ENCODE measurements around the gene NHSL2. TPM values are rescaled to one million over a fixed set of nuclear protein-coding genes. Genes with fewer than 3 reads are reported as not detected.
A peak's percentile ranks its signal among the peaks of the same experiment; 100 is the strongest.
"Not testable (repeated sequence)": the region's sequence is repeated elsewhere in the genome, so short reads cannot be mapped to it uniquely, and the experiment has no call there.

The NHSL2 gene
- total RNA-seq, 2 donors from 2014 or later, result 1.3 to 3.4 TPM

GRCh38 chrX:72130762-72131250 is 220.2 kb downstream of the NHSL2 start:
- ATAC-seq (no peak), DNase-seq (no peak)
- intact Hi-C loops (cut with DNase I, micrococcal nuclease), result no loop called here

- intact Hi-C loops (cut with DNase I, micrococcal nuclease), result no loop called here
Observed at GRCh38 chrX:72131317-72132294, 221.0 kb downstream of the NHSL2 start, which contains the start of gene RTL5. Gene RTL5 (minus strand): TSS chrX:72131915.

GRCh38 chrX:72132456-72132855 is 221.8 kb downstream of the NHSL2 start:
- no peak for ATAC-seq
- no peak for DNase-seq
- intact Hi-C loops (cut with DNase I, micrococcal nuclease), result no loop called here

More at GRCh38 chrX:72131317-72132294, 221.0 kb downstream of the NHSL2 start, which contains the start of gene RTL5:
- ATAC-seq (peak; percentile 72), DNase-seq (peak; percentile 60 to 80)

- ATAC-seq, result no peak
- DNase-seq, result no peak
- intact Hi-C loops (cut with DNase I, micrococcal nuclease), result no loop called here
Observed at GRCh38 chrX:72133851-72134546, 223.4 kb downstream of the NHSL2 start.

GRCh38 chrX:72137846-72138495 is 227.3 kb downstream of the NHSL2 start:
- intact Hi-C loops (cut with DNase I, micrococcal nuclease), result no loop called here
- DNase-seq (no peak), ATAC-seq (no peak)

- DNase-seq (no peak), ATAC-seq (no peak)
- intact Hi-C loops (cut with DNase I, micrococcal nuclease), result no loop called here
Observed at GRCh38 chrX:72139538-72139937, 228.9 kb downstream of the NHSL2 start.

- no peak for DNase-seq
- intact Hi-C loops (cut with DNase I, micrococcal nuclease), result no loop called here
Observed at GRCh38 chrX:72141372-72142004, 230.8 kb downstream of the NHSL2 start.

GRCh38 chrX:72142094-72142793 is 231.6 kb downstream of the NHSL2 start:
- intact Hi-C loops (cut with DNase I, micrococcal nuclease), result no loop called here
- DNase-seq (no peak), ATAC-seq (no peak)

More at GRCh38 chrX:72141372-72142004, 230.8 kb downstream of the NHSL2 start:
- ATAC-seq, result no peak

- ATAC-seq (no peak), DNase-seq (no peak)
- intact Hi-C loops (cut with DNase I, micrococcal nuclease), result no loop called here
Observed at GRCh38 chrX:72142794-72143608, 232.4 kb downstream of the NHSL2 start.

GRCh38 chrX:72143609-72143907 is 232.9 kb downstream of the NHSL2 start:
- DNase-seq (no peak), ATAC-seq (no peak)
- intact Hi-C loops (cut with DNase I, micrococcal nuclease), result no loop called here

GRCh38 chrX:72145181-72145580 is 234.5 kb downstream of the NHSL2 start:
- no peak for DNase-seq
- intact Hi-C loops (cut with DNase I, micrococcal nuclease), result no loop called here
- no peak for ATAC-seq

- ATAC-seq (no peak), DNase-seq (no peak)
- intact Hi-C loops (cut with DNase I, micrococcal nuclease), result no loop called here
Observed at GRCh38 chrX:72146527-72146926, 235.9 kb downstream of the NHSL2 start.

- DNase-seq (no peak), ATAC-seq (no peak)
- intact Hi-C loops (cut with DNase I, micrococcal nuclease), result no loop called here
Observed at GRCh38 chrX:72158773-72159172, 248.1 kb downstream of the NHSL2 start.

GRCh38 chrX:72159769-72160168 is 249.1 kb downstream of the NHSL2 start:
- intact Hi-C loops (cut with DNase I, micrococcal nuclease), result no loop called here
- DNase-seq (no peak), ATAC-seq (no peak)

- DNase-seq, result no peak
- ATAC-seq, result no peak
- intact Hi-C loops (cut with DNase I, micrococcal nuclease), result no loop called here
Observed at GRCh38 chrX:72165551-72165950, 254.9 kb downstream of the NHSL2 start.

GRCh38 chrX:72169008-72169728 is 258.5 kb downstream of the NHSL2 start:
- intact Hi-C loops (cut with DNase I, micrococcal nuclease), result no loop called here
- DNase-seq (no peak), ATAC-seq (no peak)

GRCh38 chrX:72176289-72176688 is 265.6 kb downstream of the NHSL2 start:
- intact Hi-C loops (cut with DNase I, micrococcal nuclease); ATAC-seq; DNase-seq: not testable (repeated sequence)

Measured in left colon (tissue), 2 donors.